Right lobe of liver (tissue), 4 donors: ENCODE results near the gene PPM1L.
"Not testable (repeated sequence)": the region's sequence is repeated elsewhere in the genome, so short reads cannot be mapped to it uniquely, and the experiment has no call there.

ENCODE experiments used
- POLR2A ChIP-seq: fragments of 450-650 bp; IDR thresholded peaks from one replicate; pipeline ENCODE4 v1.6.1; 2017; ENCODE audit warnings: antibody characterized with exemption, mild to moderate bottlenecking
- TF ChIP-seq, protein P1 (sequence below), 4 donors: fragments of 200-600 bp in 3 of 4; fragments of 450-650 bp in 1 of 4; IDR thresholded peaks; one replicate each; pipeline versions ENCODE4 v1.5.1 to v1.8.0; 2016 to 2022; ENCODE audit warnings: antibody characterized with exemption in 4 of 4, mild to moderate bottlenecking in 2 of 4
- donor health status: DM: no; HTN: no; CAD: no.
- donor health status: DM: no; HTN: no; CAD: no.
- donor health status: DM: no; HTN: yes; CAD: no.

DNA sequence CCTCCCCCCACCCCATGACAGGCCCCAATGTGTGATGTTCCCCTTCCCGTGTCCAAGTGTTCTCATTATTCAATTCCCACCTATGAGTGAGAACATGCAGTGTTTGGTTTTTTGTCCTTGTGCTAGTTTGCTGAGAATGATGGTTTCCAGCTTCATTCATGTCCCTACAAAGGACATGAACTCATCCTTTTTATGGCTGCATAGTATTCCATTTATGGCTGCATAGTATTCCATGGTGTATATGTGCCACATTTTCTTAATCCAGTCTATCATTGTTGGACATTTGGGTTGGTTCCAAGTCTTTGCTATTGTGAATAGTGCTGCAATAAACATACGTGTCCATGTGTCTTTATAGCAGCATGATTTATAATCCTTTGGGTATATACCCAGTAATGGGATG is 254.1 kb downstream of the PPM1L start:
- TF ChIP-seq POLR2A: not testable (repeated sequence)
- TF ChIP-seq, protein P1, sequence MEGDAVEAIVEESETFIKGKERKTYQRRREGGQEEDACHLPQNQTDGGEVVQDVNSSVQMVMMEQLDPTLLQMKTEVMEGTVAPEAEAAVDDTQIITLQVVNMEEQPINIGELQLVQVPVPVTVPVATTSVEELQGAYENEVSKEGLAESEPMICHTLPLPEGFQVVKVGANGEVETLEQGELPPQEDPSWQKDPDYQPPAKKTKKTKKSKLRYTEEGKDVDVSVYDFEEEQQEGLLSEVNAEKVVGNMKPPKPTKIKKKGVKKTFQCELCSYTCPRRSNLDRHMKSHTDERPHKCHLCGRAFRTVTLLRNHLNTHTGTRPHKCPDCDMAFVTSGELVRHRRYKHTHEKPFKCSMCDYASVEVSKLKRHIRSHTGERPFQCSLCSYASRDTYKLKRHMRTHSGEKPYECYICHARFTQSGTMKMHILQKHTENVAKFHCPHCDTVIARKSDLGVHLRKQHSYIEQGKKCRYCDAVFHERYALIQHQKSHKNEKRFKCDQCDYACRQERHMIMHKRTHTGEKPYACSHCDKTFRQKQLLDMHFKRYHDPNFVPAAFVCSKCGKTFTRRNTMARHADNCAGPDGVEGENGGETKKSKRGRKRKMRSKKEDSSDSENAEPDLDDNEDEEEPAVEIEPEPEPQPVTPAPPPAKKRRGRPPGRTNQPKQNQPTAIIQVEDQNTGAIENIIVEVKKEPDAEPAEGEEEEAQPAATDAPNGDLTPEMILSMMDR (IDR thresholded peaks at IDR 0.05): not testable (repeated sequence)
